Stimulated activated CD4-positive, alpha-beta T cell treated with anti-CD3 and anti-CD28 coated beads, Interleukin-15, amount 100 ng/mL, for 48 hours (primary cell): ENCODE data around the gene DUSP5.

Experiments
- DNase-seq, 2 donors: peaks; one replicate each; pipeline ENCODE4 v3.0.0-alpha.2; 2020; ENCODE audit warnings: low read depth in 2 of 2

Gene DUSP5

GRCh38 chr10:110546499-110547110 lies 48.9 kb downstream of the DUSP5 start:
- DNase-seq: no peak

- DNase-seq: no peak
Measured at GRCh38 chr10:110547139-110547761, 49.5 kb downstream of the DUSP5 start.

GRCh38 chr10:110548002-110548401 lies 50.3 kb downstream of the DUSP5 start:
- DNase-seq: no peak

GRCh38 chr10:110549211-110549610 lies 51.5 kb downstream of the DUSP5 start:
- no peak for DNase-seq

- DNase-seq: no peak
Measured at GRCh38 chr10:110553905-110554304, 56.2 kb downstream of the DUSP5 start.

- DNase-seq: no peak
Measured at GRCh38 chr10:110556296-110556695, 58.6 kb downstream of the DUSP5 start.

- peak; percentile 47 to 68 for DNase-seq
Measured at GRCh38 chr10:110556969-110557601, 59.4 kb downstream of the DUSP5 start.

- no peak for DNase-seq
Measured at GRCh38 chr10:110558041-110558440, 60.3 kb downstream of the DUSP5 start.

- no peak for DNase-seq
Measured at GRCh38 chr10:110560012-110560411, 62.3 kb downstream of the DUSP5 start.
